HTR-8/SVneo (cell line): ENCODE measurements around the gene FANCC.

Experiments
- DNase-seq: peaks from one replicate; pipeline ENCODE4 v3.0.0; 2011; ENCODE audit warnings: low spot score, mixed read lengths; ENCODE audit not compliant: insufficient read length
- FAIRE-seq: peaks from 2 replicates; lab custom pipeline; 2011; peaks lifted over from hg19 to GRCh38; lab: Jason Lieb, UNC

The FANCC gene

DNA sequence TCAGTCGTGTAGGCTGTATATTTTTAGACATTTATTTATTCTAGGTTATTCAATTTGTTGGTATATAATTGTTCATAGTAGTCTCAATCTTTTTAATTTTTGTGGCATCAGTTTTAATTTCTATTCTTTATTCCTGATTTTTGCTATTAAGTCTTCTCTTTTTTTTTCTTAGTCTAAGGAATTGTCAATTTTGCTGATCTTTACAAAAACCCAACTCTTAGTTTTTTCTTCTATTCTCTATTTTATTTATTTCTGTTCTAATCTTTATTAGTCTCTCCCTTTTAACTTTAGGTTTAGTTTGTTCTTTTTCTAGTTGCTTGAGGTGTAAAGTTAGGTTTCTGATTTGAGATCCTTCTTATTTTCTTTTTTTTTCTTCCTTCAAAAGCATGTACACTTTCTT is 152.5 kb downstream of the FANCC start:
- DNase-seq (no peak), FAIRE-seq (no peak)

GRCh38 chr9:95157481-95158151 is 159.9 kb downstream of the FANCC start:
- DNase-seq (peak; percentile 34), FAIRE-seq (no peak)

GRCh38 chr9:95156074-95156473 is 161.4 kb downstream of the FANCC start:
- FAIRE-seq, result no peak
- no peak for DNase-seq

DNA sequence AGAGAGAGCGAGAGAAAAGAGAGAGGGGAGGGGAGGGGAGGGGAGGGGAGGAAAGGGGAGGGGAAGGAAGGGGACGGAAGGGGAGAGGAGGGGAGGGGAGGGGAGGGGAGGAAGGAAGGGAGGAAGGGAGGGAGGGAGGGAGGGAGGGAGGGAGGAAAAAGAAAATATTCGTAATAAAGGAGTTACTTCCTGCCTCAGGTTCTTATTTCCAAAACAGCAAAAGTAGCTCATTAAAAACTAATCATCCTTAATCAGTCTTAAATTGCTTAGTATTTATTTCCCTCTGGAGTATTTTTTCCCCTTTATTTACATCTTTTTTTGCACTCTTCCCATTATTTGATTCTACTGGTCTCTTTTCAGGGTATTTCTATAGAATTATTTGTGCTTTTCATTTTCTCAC is 162.3 kb downstream of the FANCC start:
- FAIRE-seq (no peak), DNase-seq (no peak)

- DNase-seq, result no peak
- no peak for FAIRE-seq
Measured at GRCh38 chr9:95150903-95151302, 166.6 kb downstream of the FANCC start.

DNA sequence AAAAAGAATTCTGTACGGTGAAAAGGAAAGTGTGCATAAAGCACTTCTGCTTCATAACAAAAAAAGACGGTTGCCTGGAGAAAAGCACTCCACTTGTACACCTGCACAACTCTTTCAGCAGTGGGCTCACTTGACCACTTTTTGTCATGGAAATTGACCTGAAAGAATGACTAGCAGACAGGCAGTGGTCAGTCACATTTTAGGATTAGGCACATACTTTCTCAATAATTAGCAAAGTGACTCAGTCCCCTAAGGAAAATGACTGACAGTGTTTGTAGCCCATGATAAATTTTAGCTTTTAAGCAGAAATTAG is 169.3 kb downstream of the FANCC start:
- no peak for FAIRE-seq
- DNase-seq, result no peak

GRCh38 chr9:95147452-95148207 is 169.9 kb downstream of the FANCC start:
- DNase-seq, result no peak
- no peak for FAIRE-seq

- no peak for DNase-seq
- no peak for FAIRE-seq
Measured at GRCh38 chr9:95143591-95144561, 173.6 kb downstream of the FANCC start.

DNA sequence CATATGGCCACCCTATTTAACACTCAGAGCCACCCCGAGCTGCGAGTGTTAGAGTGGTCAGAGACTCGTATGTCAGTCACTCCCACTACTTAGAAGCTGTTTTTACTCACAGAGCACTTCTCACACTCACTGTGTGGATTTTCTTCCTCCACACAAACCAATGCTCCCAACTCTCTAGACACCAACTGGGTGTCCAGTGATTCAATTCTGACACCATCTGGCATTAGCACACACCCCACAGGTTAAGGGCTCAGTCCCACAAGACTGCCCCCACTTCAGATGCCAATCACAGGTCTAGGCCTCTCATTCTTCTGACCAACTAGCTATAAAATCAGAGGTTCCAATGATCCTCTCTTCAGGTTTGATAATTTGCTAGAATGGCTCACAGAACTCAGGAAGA is 174.8 kb downstream of the FANCC start:
- FAIRE-seq (no peak), DNase-seq (no peak)

GRCh38 chr9:95142315-95142714 is 175.2 kb downstream of the FANCC start:
- DNase-seq, result no peak
- FAIRE-seq, result no peak

DNA sequence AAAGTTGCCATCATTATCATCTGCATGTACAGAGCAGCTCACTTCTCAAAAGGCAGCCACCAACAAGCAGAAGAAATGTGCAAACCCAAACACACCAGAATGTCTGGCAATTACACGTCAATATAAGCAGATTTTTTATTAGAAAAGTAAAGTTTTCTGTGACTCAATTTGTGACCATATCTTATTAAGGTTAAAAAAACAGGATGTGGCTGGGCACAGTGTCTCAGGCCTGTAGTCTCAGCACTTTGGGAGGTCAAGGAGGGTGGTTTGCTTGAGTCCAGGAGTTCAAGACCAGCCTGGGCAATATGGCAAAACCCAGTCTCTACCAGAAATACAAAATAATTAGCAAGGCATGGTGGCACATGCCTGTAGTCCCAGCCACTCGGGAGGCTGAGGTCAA is 176.7 kb downstream of the FANCC start:
- DNase-seq, result no peak
- no peak for FAIRE-seq

- DNase-seq (no peak), FAIRE-seq (no peak)
Measured at GRCh38 chr9:95139126-95139525, 178.4 kb downstream of the FANCC start.

- FAIRE-seq, result no peak
- DNase-seq, result no peak
Measured at GRCh38 chr9:95138474-95138873, 179.0 kb downstream of the FANCC start.

GRCh38 chr9:95137587-95138145 is 179.8 kb downstream of the FANCC start:
- DNase-seq (no peak), FAIRE-seq (no peak)

DNA sequence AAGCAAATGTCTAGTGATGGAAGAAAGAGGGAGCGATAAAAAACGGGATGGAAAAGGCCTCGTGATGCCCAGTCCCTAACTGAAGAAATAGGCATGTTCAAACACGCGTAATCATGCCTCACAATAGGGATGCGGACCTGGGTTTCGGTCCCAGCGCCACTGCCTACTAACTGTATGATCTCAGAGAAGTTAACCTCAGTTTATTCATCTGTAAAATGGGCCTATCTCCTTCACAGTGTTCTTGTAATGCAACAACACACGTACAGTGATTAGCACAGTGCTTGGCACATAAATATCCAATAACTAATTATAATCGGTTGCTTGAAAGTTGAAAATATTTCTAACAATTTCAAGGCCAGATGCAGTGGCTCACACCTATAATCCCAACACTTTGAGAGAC is 181.8 kb downstream of the FANCC start:
- no peak for FAIRE-seq

GRCh38 chr9:95134457-95134881 is 183.0 kb downstream of the FANCC start:
- FAIRE-seq (no peak), DNase-seq (no peak)

More for the DNA sequence above, 181.8 kb downstream of the FANCC start:
- no peak for DNase-seq

- FAIRE-seq, result no peak
- DNase-seq, result no peak
Measured at GRCh38 chr9:95133325-95133705, 184.2 kb downstream of the FANCC start.

- FAIRE-seq (no peak), DNase-seq (no peak)
Measured at GRCh38 chr9:95132366-95133324, 184.9 kb downstream of the FANCC start.
